Kidney (tissue), 14 donors: ENCODE results near the gene CACNG8. TPM values are rescaled to one million over a fixed set of nuclear protein-coding genes. Genes with fewer than 3 reads are reported as not detected.

Experiments
- DNase-seq, 5 donors: peaks; one replicate each; pipeline ENCODE4 v3.0.0-alpha.2; 2013 to 2020
- FAIRE-seq: peaks from 2 replicates; lab custom pipeline; 2012; peaks lifted over from hg19 to GRCh38; lab: Jason Lieb, UNC
- H3K27ac ChIP-seq, 2 donors: one replicate each; pipeline ENCODE4 v1.7.0; 2013; ENCODE audit warnings: low read depth in 2 of 2, low read length in 2 of 2, inconsistent platforms in 1 of 2
- H3K27me3 ChIP-seq: one replicate; pipeline ENCODE4 v1.7.1; 2013; ENCODE audit warnings: low read length, inconsistent platforms; ENCODE audit not compliant: control insufficient read depth, insufficient read depth
- H3K36me3 ChIP-seq, 3 donors: one replicate each; pipeline versions ENCODE4 v1.7.0 to v1.7.1; 2013; ENCODE audit warnings: low read length in 3 of 3, control low read depth in 1 of 3, inconsistent platforms in 1 of 3; ENCODE audit not compliant: insufficient read depth in 3 of 3, control insufficient read depth in 2 of 3
- H3K4me1 ChIP-seq, 3 donors: one replicate each; pipeline versions ENCODE4 v1.7.0 to v1.7.1; 2013; ENCODE audit warnings: low read length in 3 of 3, inconsistent platforms in 1 of 3, low read depth in 1 of 3; ENCODE audit not compliant: control insufficient read depth in 2 of 3, insufficient read depth in 2 of 3
- H3K4me3 ChIP-seq, 3 donors: one replicate each; pipeline versions ENCODE4 v1.7.0 to v1.8.1; 2013; ENCODE audit warnings: low read length in 3 of 3, control low read depth in 1 of 3, inconsistent platforms in 1 of 3
- H3K9ac ChIP-seq, 3 donors: one replicate each; pipeline versions ENCODE4 v1.7.0 to v1.7.1; 2013; ENCODE audit warnings: low read length in 3 of 3, control low read depth in 1 of 3, inconsistent platforms in 1 of 3
- H3K9me3 ChIP-seq, 3 donors: one replicate each; pipeline versions ENCODE4 v1.7.0 to v1.7.1; 2013; ENCODE audit warnings: low read length in 3 of 3, control low read depth in 1 of 3, inconsistent platforms in 1 of 3; ENCODE audit not compliant: control insufficient read depth in 2 of 3, insufficient read depth in 1 of 3
- intact Hi-C: fragments of 100-400 bp; cut with DNase I; formaldehyde crosslinking; loops from one replicate; pipeline ENCODE4 v1.11.1; 2022
- polyA plus RNA-seq: library from polyadenylated mRNA; stranded (reverse); fragments of 350-450 nt; fragmentation: Illumina TruSeq; extraction: RNeasy Lipid Tissue Mini Kit (QIAGEN cat#74804); gene quantifications from one replicate; pipeline ENCODE4 v1.2.3, GENCODE V29; 2014; ENCODE audit warnings: low read depth, low replicate concordance; ENCODE audit not compliant: insufficient read depth
- total RNA-seq: library from RNA; stranded (reverse); fragmentation: NEBNext Ultra II Directional; extraction: Animal tissue kit (Norgen Biotek cat#: 25700); gene quantifications from one replicate; pipeline ENCODE4 v1.2.1, GENCODE V29; 2021
- TF ChIP-seq, protein P1 (sequence below): IDR thresholded peaks from 3 replicates; pipeline ENCODE4 v1.5.1; 2012; ENCODE audit warnings: mild to moderate bottlenecking, moderate library complexity, borderline replicate concordance; ENCODE audit not compliant: insufficient read depth; ENCODE audit errors: extremely low read depth
- donor health status: control.
- donor health status: control.
- donor health status: control.
- donor health status: control.
- donor health status: control.
- donor health status: DM: yes; HTN: yes; CAD: no.
- donor health status: Normal renal cell carcinoma (clear cell type).

The CACNG8 gene
- total and polyA plus RNA-seq, 2 donors from 2014 or later: 0.03 TPM; not detected in 1

DNA sequence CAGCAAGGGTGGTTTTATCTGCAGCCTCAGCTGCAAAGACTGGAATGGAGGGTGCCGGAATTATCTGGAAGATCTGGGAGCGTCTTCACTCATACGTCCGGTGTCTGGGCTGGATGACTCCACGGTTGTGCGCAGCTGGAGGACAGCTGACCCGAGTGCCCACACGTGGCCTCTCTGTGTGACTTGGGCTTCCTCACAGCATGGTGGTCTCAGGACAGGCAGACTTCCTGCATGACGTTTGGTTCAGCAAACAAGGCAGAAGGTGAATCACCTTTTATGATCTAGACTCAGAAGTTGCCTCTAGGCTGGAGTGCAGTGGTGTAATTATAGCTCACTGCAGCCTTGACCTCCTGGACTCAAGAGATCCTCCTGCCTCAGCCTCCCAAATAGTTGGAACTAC lies 61.9 kb downstream of the CACNG8 start:
- Histone ChIP-seq H3K4me1 (no peaks in the 10 kb centered on the region), H3K9ac (no peak overlapping the region), H3K9me3 (no peaks in the 10 kb centered on the region), H3K27me3 (no peaks in the 10 kb centered on the region), H3K36me3 (no peaks in the 10 kb centered on the region), H3K4me3 (no peak overlapping the region), H3K27ac (no peak overlapping the region)
- DNase-seq (no peak), FAIRE-seq (no peak)
- intact Hi-C loops: loop anchor here (10.0 kb wide), 1 partner anchor 180 kb away; no protein-coding TSS in a partner anchor
- TF ChIP-seq, protein P1, sequence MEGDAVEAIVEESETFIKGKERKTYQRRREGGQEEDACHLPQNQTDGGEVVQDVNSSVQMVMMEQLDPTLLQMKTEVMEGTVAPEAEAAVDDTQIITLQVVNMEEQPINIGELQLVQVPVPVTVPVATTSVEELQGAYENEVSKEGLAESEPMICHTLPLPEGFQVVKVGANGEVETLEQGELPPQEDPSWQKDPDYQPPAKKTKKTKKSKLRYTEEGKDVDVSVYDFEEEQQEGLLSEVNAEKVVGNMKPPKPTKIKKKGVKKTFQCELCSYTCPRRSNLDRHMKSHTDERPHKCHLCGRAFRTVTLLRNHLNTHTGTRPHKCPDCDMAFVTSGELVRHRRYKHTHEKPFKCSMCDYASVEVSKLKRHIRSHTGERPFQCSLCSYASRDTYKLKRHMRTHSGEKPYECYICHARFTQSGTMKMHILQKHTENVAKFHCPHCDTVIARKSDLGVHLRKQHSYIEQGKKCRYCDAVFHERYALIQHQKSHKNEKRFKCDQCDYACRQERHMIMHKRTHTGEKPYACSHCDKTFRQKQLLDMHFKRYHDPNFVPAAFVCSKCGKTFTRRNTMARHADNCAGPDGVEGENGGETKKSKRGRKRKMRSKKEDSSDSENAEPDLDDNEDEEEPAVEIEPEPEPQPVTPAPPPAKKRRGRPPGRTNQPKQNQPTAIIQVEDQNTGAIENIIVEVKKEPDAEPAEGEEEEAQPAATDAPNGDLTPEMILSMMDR: no peak

DNA sequence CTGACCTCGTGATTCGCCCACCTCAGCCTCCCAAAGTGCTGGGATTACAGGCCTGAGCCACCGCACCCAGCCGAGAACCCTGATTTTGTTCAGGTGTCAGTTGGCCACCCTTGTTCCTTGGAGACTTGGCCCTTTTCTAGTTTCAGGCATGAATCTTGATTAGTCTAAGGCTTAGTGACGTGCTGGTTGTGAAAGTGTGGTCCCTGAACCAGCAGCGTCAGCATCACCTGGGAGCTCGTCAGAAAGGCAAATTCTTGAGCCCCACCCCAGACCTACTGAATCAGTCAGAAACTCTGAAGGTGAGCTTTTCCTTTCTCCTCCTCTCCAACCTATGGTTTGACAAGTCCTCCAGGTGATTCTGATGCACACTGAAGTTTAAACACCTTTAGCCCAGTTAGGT lies 63.9 kb downstream of the CACNG8 start:
- no peaks in the 10 kb centered on the region for H3K9me3 ChIP-seq
- H3K4me1 ChIP-seq: no peaks in the 10 kb centered on the region
- H3K36me3 ChIP-seq: no peaks in the 10 kb centered on the region
- H3K27me3 ChIP-seq: no peaks in the 10 kb centered on the region
- intact Hi-C loops: loop anchor here (10.0 kb wide), 1 partner anchor 182 kb away; no protein-coding TSS in a partner anchor
- no peak overlapping the region for H3K9ac ChIP-seq
- no peak overlapping the region for H3K27ac ChIP-seq
- FAIRE-seq: no peak
- DNase-seq: no peak
- TF ChIP-seq, protein P1: no peak
- H3K4me3 ChIP-seq: no peak overlapping the region

DNA sequence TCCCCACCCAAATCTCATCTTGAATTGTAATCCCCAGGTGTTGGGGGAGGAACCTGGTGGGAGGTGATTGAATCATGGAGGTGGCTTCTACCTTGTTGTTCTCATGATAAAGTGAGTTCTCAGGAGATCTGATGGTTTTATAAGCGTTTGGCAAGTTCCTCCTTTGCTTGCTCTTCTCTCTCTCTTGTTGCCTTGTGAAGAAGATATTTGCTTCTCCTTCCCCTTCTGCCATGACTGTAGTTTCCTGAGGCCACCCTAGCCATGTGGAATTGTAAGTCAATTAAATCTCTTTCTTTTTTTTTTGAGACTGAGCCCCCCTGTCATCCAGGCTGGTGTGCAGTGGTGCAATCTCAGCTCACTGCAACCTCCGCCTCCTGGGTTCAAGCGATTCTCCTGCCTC lies 66.6 kb downstream of the CACNG8 start:
- DNase-seq (no peak), FAIRE-seq (no peak)
- H3K4me3 ChIP-seq: no peak overlapping the region
- H3K9ac ChIP-seq: no peak overlapping the region
- intact Hi-C loops: loop anchor here (10.0 kb wide), 1 partner anchor 184 kb away; no protein-coding TSS in a partner anchor
- TF ChIP-seq, protein P1: no peak
- H3K27ac ChIP-seq: no peak overlapping the region
- H3K36me3 ChIP-seq: no peaks in the 10 kb centered on the region
- H3K9me3 ChIP-seq: no peaks in the 10 kb centered on the region
- H3K27me3 ChIP-seq: no peaks in the 10 kb centered on the region
- no peaks in the 10 kb centered on the region for H3K4me1 ChIP-seq
